Osteocyte (in vitro differentiated cells): ENCODE data around the gene KAZN. TPM values are rescaled to one million over a fixed set of nuclear protein-coding genes. Genes with fewer than 3 reads are reported as not detected.

ENCODE experiments used
- DNase-seq: peaks from one replicate; pipeline ENCODE4 v3.0.0; 2021; ENCODE audit warnings: mixed read lengths; ENCODE audit not compliant: unreplicated experiment; ENCODE audit errors: extremely low spot score
- H3K27ac Mint-ChIP-seq: one replicate; pipeline ENCODE4 v1.8.0; 2021; ENCODE audit warnings: mild to moderate bottlenecking, mixed read lengths; ENCODE audit not compliant: unreplicated experiment
- H3K27me3 Mint-ChIP-seq: one replicate; pipeline ENCODE4 v1.8.0; 2021; ENCODE audit warnings: mixed read lengths; ENCODE audit not compliant: unreplicated experiment
- H3K36me3 Mint-ChIP-seq: one replicate; pipeline ENCODE4 v1.8.0; 2021; ENCODE audit warnings: mixed read lengths; ENCODE audit not compliant: unreplicated experiment
- H3K4me1 Mint-ChIP-seq: one replicate; pipeline ENCODE4 v1.8.0; 2021; ENCODE audit warnings: mixed read lengths; ENCODE audit not compliant: unreplicated experiment
- H3K4me3 Mint-ChIP-seq: one replicate; pipeline ENCODE4 v1.8.0; 2021; ENCODE audit warnings: mild to moderate bottlenecking, moderate library complexity, mixed read lengths; ENCODE audit not compliant: unreplicated experiment
- H3K9me3 Mint-ChIP-seq: one replicate; pipeline ENCODE4 v1.8.0; 2021; ENCODE audit warnings: mixed read lengths; ENCODE audit not compliant: unreplicated experiment
- total RNA-seq: library from RNA; stranded (reverse); gene quantifications from 2 replicates; pipeline ENCODE4 v1.2.1, GENCODE V29; 2021
- TF ChIP-seq, protein P1 (sequence below): fragments of 200-600 bp; sonication (generic); IDR thresholded peaks from 2 replicates; pipeline ENCODE4 v1.5.0; 2021; ENCODE audit warnings: antibody characterized with exemption, mild to moderate bottlenecking, moderate library complexity

Gene KAZN
- total RNA-seq, 1 donor from 2014 or later = 47.1 TPM

DNA sequence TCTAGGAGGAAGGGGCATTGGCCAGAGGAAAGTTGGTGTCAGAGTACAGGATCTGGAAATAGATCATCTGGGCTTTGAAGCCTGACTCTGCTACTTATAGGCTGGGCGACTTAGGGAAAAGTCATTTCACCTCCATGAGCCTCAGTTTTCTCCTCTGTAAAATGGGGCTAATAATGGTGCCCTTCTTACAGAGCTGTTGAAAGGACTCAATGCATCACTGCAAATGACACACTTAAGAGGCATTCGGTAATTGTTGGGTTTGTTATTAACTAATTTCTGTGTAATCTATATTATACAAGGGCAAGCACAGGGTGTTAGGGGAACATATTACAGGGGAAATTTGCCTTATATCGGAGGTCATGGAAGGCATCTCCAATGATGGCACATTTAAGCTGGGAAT, 96.1 kb downstream of the KAZN start:
- TF ChIP-seq, protein P1, sequence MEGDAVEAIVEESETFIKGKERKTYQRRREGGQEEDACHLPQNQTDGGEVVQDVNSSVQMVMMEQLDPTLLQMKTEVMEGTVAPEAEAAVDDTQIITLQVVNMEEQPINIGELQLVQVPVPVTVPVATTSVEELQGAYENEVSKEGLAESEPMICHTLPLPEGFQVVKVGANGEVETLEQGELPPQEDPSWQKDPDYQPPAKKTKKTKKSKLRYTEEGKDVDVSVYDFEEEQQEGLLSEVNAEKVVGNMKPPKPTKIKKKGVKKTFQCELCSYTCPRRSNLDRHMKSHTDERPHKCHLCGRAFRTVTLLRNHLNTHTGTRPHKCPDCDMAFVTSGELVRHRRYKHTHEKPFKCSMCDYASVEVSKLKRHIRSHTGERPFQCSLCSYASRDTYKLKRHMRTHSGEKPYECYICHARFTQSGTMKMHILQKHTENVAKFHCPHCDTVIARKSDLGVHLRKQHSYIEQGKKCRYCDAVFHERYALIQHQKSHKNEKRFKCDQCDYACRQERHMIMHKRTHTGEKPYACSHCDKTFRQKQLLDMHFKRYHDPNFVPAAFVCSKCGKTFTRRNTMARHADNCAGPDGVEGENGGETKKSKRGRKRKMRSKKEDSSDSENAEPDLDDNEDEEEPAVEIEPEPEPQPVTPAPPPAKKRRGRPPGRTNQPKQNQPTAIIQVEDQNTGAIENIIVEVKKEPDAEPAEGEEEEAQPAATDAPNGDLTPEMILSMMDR = no peak
- DNase-seq = no peak
- Mint-ChIP-seq H3K27ac (no peak overlapping the region), H3K4me3 (no peak overlapping the region), H3K4me1 (no peaks in the 10 kb centered on the region), H3K9me3 (no peaks in the 10 kb centered on the region), H3K36me3 (no peaks in the 10 kb centered on the region), H3K27me3 (no peaks in the 10 kb centered on the region)

DNA sequence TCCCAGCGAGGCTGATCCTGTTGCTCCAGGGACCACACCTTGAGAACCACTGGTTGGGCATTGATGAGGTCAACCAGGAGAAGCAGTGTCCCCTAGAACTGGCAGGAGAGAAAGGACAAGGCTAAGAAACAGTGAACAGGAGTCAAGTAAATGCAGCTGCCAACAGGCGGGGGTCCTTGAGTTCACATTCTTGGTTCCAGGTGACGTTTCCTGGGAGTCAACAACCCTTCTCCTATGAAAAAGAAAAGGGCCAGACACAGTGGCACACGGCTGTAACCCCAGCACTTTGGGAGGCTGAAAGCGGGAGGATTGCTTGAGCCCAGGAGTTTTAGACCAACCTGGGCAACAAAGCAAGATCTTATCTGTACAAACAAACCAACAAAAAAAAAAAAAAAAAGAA, 98.3 kb downstream of the KAZN start:
- H3K9me3 Mint-ChIP-seq = no peaks in the 10 kb centered on the region
- H3K4me3 Mint-ChIP-seq = no peak overlapping the region
- H3K27ac Mint-ChIP-seq = no peak overlapping the region
- no peaks in the 10 kb centered on the region for H3K4me1 Mint-ChIP-seq
- H3K27me3 Mint-ChIP-seq = no peaks in the 10 kb centered on the region
- TF ChIP-seq, protein P1 = no peak
- no peaks in the 10 kb centered on the region for H3K36me3 Mint-ChIP-seq
- DNase-seq = no peak

DNA sequence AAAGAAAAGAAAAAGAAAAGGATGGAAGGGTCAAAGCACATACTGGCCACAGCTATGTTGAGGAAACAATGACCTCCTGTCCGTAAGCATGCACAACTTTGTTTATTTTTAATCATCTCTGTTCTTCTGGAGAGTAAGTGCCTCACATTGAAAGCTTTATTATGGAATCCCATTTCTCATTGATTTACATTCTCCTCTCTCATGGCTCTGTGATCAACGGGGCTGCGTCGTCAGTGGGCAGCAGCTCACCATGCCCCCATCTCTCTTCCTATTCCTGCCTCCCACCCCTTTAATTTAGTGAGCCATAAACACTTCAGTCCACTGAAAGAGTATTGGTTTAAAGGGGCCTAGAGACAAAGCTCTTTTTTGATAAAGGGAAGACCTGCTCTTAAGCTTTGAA, 98.9 kb downstream of the KAZN start:
- no peaks in the 10 kb centered on the region for H3K36me3 Mint-ChIP-seq
- H3K27ac Mint-ChIP-seq = no peak overlapping the region
- no peak for DNase-seq
- H3K9me3 Mint-ChIP-seq = no peaks in the 10 kb centered on the region
- no peak overlapping the region for H3K4me3 Mint-ChIP-seq
- H3K27me3 Mint-ChIP-seq = no peaks in the 10 kb centered on the region
- TF ChIP-seq, protein P1 = no peak
- H3K4me1 Mint-ChIP-seq = no peaks in the 10 kb centered on the region

DNA sequence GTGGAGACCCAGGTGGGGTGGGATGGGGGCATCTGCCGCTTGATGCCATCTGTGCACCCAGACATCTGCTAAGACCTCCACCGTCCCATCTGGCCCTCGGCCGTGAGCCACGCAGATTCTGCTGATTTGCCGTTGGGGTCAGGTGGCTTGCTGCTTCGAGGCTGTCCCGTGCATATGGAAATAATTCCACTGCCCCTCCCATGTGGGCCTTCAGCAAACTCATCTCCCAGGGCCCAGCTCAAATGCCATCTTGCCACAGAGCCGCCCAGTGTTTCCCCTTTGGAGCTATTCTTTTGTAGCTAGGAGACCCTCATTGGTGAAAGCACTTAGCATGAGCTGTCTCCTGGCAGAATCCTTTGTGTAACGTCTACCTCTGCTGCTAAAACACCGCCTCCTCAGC, 99.8 kb downstream of the KAZN start:
- no peaks in the 10 kb centered on the region for H3K36me3 Mint-ChIP-seq
- no peak overlapping the region for H3K4me3 Mint-ChIP-seq
- H3K27ac Mint-ChIP-seq = no peak overlapping the region
- H3K27me3 Mint-ChIP-seq = no peaks in the 10 kb centered on the region
- no peaks in the 10 kb centered on the region for H3K4me1 Mint-ChIP-seq
- peaks cover 3% of the 10 kb centered on the region for H3K9me3 Mint-ChIP-seq
- TF ChIP-seq, protein P1 = no peak
- no peak for DNase-seq

DNA sequence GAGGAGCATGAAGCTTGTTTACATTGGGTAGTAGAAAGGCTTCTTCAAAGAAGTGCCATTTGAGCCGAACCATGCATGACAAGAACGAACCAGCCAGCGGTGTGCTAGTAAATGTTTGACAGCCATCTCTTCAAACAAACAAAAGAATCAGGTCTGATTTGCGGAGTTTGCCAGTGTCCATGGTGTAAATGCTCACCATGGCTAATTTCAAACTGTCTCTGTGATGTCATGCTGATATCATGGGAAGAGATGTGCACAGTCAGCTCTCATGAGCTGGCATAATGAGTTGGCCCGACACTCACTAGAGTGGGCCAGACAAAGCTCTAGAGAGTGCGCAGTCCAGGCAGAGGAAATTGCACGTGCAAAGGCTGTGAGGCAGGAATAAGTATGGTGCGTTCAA, 101.1 kb downstream of the KAZN start:
- no peaks in the 10 kb centered on the region for H3K27me3 Mint-ChIP-seq
- H3K9me3 Mint-ChIP-seq = peaks cover 3% of the 10 kb centered on the region
- no peak overlapping the region for H3K27ac Mint-ChIP-seq
- no peak for DNase-seq
- no peaks in the 10 kb centered on the region for H3K4me1 Mint-ChIP-seq
- no peaks in the 10 kb centered on the region for H3K36me3 Mint-ChIP-seq
- TF ChIP-seq, protein P1 = no peak
- no peak overlapping the region for H3K4me3 Mint-ChIP-seq
